ENCODE measurements around the gene DZIP3. TPM values are rescaled to one million over a fixed set of nuclear protein-coding genes. Genes with fewer than 3 reads are reported as not detected.
A peak's percentile ranks its signal among the peaks of the same experiment; 100 is the strongest.

DZIP3 gene
- total and polyA plus RNA-seq, 2 of the 13 experiments (the other 11 are each of a cell fraction or from before 2014, with no cell fraction given): 11.3 to 17.3 TPM

DNA sequence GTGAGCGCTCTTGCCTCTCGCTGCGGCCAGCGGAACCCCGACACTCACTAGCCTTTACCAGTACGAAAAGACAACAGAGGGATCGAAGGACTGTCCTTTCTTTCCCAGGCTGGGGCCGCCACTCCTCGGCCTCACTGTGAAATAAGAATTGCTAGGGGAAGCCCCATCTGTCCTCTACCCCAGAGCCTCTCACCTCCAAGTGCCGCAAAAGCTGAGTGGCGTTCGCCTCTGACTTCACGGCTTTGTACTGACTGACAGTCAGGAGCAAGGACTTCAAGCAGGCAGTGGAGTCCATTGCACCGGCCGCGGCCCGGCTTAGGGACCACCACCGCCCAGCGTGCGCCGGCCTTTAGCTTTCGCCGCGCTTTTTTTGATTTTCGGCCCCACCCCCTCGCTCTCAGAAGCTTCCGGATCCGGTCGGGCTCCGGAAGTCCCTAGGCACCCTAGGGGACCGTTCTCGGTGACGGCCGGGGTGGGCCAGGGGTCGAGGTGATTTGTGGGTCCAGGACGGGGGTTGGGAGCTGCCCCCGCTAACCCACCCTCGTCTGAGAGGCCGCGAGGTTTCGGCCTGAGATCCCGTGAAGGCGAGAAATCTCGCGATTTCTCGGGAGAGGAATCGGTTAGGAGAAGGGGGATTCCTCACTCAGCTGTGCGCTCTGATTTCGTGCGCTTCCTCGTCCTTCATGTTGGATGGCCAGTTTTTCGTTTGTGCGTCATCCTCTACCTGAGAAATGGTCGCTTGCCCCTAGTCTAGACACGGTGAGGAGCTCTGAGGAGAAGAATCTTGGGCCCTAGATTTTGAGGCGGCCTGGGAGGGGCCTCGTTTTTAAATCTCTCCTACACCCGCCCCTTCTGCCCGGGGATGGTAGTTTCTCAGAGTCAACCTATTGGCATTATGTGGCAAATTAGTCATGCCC is at the start of gene DZIP3, which contains the start of gene CIP2A (continued):
- TF ChIP-seq, protein P1, sequence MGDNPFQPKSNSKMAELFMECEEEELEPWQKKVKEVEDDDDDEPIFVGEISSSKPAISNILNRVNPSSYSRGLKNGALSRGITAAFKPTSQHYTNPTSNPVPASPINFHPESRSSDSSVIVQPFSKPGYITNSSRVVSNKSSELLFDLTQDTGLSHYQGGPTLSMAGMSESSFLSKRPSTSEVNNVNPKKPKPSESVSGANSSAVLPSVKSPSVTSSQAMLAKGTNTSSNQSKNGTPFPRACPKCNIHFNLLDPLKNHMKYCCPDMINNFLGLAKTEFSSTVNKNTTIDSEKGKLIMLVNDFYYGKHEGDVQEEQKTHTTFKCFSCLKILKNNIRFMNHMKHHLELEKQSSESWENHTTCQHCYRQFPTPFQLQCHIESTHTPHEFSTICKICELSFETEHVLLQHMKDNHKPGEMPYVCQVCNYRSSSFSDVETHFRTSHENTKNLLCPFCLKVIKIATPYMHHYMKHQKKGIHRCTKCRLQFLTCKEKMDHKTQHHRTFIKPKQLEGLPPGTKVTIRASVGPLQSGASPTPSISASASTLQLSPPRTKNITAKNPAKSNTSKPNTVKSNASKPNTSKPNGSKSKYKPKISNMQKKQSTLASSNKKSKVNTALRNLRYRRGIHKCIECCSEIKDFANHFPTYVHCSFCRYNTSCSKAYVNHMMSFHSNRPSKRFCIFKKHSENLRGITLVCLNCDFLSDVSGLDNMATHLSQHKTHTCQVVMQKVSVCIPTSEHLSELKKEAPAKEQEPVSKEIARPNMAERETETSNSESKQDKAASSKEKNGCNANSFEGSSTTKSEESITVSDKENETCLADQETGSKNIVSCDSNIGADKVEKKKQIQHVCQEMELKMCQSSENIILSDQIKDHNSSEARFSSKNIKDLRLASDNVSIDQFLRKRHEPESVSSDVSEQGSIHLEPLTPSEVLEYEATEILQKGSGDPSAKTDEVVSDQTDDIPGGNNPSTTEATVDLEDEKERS (CRISPR knock-in tag; IDR thresholded peaks at IDR 0.05): peak; percentile 32; the same call in 1 of the 2 replicates
- TF ChIP-seq, protein P2, sequence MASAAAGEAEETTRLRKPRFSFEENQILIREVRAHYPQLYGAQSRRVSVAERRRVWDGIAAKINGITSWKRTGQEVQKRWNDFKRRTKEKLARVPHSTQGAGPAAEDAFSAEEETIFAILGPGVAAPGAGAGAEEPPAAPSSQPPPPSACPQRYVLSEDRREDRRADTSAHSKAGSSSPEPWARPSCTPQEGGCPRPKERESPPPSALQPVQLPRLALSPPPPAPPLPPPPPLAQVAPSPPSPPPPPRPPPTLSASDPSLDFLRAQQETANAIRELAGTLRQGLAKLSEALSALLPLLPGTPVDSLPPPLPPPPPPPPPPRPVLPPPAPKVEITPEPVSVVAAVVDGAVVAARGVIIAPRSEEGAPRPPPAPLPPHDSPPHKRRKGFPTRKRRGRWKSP (CRISPR knock-in tag; IDR thresholded peaks at IDR 0.05): peak; percentile 55; the same call in 1 of the 2 replicates
- no peak; the same call in 1 of the 2 replicates for TF ChIP-seq RNF2 (conservative IDR thresholded peaks at IDR 0.05; ENCODE audit: low read depth)
- peak; percentile 44 for TF ChIP-seq ZNF768 (CRISPR knock-in tag; IDR thresholded peaks at IDR 0.05)
- TF ChIP-seq MEIS1 (CRISPR knock-in tag; IDR thresholded peaks at IDR 0.05; ENCODE audit: borderline replicate concordance): no peak; the same call in 1 of the 2 replicates
- TF ChIP-seq BRD4 (CRISPR knock-in tag; IDR thresholded peaks at IDR 0.05): peak; percentile 74
- no peak for TF ChIP-seq MIER2 (CRISPR knock-in tag; IDR thresholded peaks at IDR 0.05)
- TF ChIP-seq, protein P3, sequence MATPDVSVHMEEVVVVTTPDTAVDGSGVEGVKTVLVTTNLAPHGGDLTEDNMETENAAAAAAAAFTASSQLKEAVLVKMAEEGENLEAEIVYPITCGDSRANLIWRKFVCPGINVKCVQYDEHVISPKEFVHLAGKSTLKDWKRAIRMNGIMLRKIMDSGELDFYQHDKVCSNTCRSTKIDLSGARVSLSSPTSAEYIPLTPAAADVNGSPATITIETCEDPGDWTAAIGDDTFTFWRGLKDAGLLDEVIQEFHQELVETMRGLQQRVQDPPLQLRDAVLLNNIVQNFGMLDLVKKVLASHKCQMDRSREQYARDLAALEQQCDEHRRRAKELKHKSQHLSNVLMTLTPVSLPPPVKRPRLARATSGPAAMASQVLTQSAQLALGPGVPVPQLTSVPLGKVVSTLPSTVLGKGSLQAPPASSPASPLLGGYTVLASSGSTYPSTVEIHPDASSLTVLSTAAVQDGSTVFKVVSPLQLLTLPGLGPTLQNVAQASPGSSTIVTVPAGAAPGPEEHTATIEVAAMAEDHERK (CRISPR knock-in tag; IDR thresholded peaks at IDR 0.05; ENCODE audit: low read depth): no peak
- TF ChIP-seq, protein P4, sequence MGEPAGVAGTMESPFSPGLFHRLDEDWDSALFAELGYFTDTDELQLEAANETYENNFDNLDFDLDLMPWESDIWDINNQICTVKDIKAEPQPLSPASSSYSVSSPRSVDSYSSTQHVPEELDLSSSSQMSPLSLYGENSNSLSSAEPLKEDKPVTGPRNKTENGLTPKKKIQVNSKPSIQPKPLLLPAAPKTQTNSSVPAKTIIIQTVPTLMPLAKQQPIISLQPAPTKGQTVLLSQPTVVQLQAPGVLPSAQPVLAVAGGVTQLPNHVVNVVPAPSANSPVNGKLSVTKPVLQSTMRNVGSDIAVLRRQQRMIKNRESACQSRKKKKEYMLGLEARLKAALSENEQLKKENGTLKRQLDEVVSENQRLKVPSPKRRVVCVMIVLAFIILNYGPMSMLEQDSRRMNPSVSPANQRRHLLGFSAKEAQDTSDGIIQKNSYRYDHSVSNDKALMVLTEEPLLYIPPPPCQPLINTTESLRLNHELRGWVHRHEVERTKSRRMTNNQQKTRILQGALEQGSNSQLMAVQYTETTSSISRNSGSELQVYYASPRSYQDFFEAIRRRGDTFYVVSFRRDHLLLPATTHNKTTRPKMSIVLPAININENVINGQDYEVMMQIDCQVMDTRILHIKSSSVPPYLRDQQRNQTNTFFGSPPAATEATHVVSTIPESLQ (CRISPR knock-in tag; conservative IDR thresholded peaks at IDR 0.05): no peak
- no peak for TF ChIP-seq SRY (CRISPR knock-in tag; IDR thresholded peaks at IDR 0.05)
- TF ChIP-seq ZSCAN22 (CRISPR knock-in tag; IDR thresholded peaks at IDR 0.05): no peak
- TF ChIP-seq HHEX (CRISPR knock-in tag; IDR thresholded peaks at IDR 0.05): no peak
- TF ChIP-seq, protein P5, sequence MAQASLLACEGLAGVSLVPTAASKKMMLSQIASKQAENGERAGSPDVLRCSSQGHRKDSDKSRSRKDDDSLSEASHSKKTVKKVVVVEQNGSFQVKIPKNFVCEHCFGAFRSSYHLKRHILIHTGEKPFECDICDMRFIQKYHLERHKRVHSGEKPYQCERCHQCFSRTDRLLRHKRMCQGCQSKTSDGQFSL (CRISPR knock-in tag; IDR thresholded peaks at IDR 0.05): no peak; the same call in 1 of the 2 replicates
- no peak for TF ChIP-seq ZNF484 (CRISPR knock-in tag; IDR thresholded peaks at IDR 0.05; ENCODE audit: borderline replicate concordance, low read depth)
- TF ChIP-seq RFX3 (CRISPR knock-in tag; IDR thresholded peaks at IDR 0.05): no peak
- TF ChIP-seq, protein P6, sequence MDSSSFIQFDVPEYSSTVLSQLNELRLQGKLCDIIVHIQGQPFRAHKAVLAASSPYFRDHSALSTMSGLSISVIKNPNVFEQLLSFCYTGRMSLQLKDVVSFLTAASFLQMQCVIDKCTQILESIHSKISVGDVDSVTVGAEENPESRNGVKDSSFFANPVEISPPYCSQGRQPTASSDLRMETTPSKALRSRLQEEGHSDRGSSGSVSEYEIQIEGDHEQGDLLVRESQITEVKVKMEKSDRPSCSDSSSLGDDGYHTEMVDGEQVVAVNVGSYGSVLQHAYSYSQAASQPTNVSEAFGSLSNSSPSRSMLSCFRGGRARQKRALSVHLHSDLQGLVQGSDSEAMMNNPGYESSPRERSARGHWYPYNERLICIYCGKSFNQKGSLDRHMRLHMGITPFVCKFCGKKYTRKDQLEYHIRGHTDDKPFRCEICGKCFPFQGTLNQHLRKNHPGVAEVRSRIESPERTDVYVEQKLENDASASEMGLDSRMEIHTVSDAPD (CRISPR knock-in tag; IDR thresholded peaks at IDR 0.05): no peak
- no peak; the same call in none of the 2 replicates for TF ChIP-seq NCOA2 (CRISPR knock-in tag; IDR thresholded peaks at IDR 0.05)
- TF ChIP-seq CHD2 (IDR thresholded peaks at IDR 0.05; ENCODE audit: low read depth, low read length): peak; percentile 96
- no peak for TF ChIP-seq HDAC6 (IDR thresholded peaks at IDR 0.05; ENCODE audit: low read depth, low read length)
- TF ChIP-seq ZNF777 (CRISPR knock-in tag; IDR thresholded peaks at IDR 0.05): peak; percentile 56; the same call in 1 of the 2 replicates
